Choroid plexus epithelial cell (primary cell): Measurements from ENCODE around the gene MRC2.

Source experiments
- DNase-seq: peaks from one replicate; pipeline ENCODE4 v3.0.0-alpha.2; 2010; ENCODE audit warnings: low read depth
- H3K4me3 ChIP-seq: 2 replicates; pipeline ENCODE4 v1.5.1; 2011; ENCODE audit warnings: low read depth, mild to moderate bottlenecking, control low read depth, low read length, moderate library complexity
- CTCF ChIP-seq: conservative IDR thresholded peaks from 2 replicates; pipeline ENCODE4 v1.5.1; 2011; ENCODE audit warnings: low read depth, mild to moderate bottlenecking, control low read depth, inconsistent platforms, low read length, moderate library complexity

MRC2 gene

DNA sequence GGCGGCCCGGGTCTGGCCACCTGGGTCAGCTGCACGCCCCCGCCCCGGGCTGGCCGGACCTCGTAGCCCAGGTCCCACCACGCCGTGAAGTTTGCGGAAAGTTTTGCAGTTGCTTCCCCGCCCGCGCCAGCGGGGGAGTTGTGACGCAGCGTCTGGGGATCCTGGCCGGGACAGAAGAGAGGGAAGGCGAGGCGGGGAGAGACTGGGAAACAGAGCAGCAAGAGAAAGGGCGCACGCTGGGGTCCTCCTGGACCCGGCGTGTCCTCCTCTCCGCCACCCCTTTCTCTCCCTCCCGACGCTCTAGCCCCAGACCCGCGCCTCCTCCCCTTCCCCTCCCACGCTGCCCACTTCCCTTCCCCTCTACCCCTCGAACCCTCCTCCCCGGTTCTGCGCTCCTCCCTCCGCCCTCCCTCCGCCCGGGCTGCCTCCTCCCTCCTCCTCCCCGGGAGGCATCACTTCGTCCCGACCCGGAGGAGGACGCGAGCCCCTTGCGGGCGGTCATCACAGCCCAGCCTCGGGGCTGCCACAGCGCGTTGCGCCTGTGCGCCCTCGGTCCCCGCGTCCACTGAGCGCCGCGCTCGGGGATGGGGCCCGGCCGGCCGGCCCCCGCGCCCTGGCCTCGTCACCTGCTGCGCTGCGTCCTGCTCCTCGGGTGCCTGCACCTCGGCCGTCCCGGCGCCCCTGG is at the start of gene MRC2:
Gene MRC2 (plus strand): TSS at position 452 of the 685 bp plus-strand sequence. CDS start 133 bp downstream, at position 585.
- DNase-seq = peak; percentile 89
- TF ChIP-seq CTCF = no peak

DNA sequence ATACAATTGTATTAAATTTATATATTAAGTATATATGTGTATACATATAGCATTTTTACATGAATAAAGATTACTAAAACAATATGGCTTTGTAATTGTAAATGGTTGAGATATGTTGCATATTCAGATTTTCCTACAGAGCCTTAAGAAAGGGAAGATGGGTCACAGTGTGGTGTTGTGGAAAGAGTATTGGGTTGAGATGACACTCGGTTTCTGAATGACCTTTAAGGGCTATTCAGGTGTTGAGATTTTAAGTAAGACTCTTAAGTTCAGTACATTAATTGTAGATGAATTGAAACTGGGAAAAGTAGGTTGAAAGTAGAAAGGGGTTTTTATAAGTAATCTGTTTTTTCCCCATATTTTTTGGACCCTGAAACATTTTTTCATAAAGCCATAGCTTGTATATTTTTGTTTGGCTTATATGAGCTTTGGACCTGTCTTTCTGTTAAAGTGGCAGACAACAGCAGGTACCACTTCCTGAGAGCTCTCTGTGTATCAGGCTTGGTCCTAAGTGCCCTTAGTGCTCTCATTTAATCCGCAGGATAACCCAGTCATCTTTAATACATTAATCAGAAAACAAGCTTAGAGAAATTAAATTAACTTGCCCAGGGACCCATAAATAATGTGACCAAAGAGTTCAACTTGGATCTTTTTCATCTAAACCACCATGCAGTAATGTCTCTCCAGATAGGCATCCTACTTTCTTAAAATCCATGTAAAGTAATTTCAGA is 48.5 kb upstream of the MRC2 start:
- no peak overlapping the region for H3K4me3 ChIP-seq
- TF ChIP-seq CTCF = no peak
- no peak for DNase-seq

More for the DNA sequence above, at the start of gene MRC2:
- peak within 1 kb of the TSS; percentile 84 for H3K4me3 ChIP-seq

GRCh38 chr17:62580947-62581346 is 46.5 kb upstream of the MRC2 start:
- TF ChIP-seq CTCF = no peak
- no peak overlapping the region for H3K4me3 ChIP-seq

GRCh38 chr17:62581764-62582163 is 45.7 kb upstream of the MRC2 start:
- TF ChIP-seq CTCF = no peak
- no peak overlapping the region for H3K4me3 ChIP-seq
- no peak for DNase-seq

More at GRCh38 chr17:62580947-62581346, 46.5 kb upstream of the MRC2 start:
- DNase-seq = no peak

GRCh38 chr17:62587554-62587953 is 39.9 kb upstream of the MRC2 start:
- DNase-seq = peak; percentile 12
- H3K4me3 ChIP-seq = no peak overlapping the region
- TF ChIP-seq CTCF = no peak

GRCh38 chr17:62588109-62588508 is 39.4 kb upstream of the MRC2 start:
- H3K4me3 ChIP-seq = no peak overlapping the region
- no peak for TF ChIP-seq CTCF
- no peak for DNase-seq
